Right lobe of liver (tissue), 4 donors: ENCODE measurements around the gene PTK6.

Source experiments
- CTCF ChIP-seq, 4 donors: fragments of 200-600 bp in 3 of 4; fragments of 450-650 bp in 1 of 4; IDR thresholded peaks; one replicate each; pipeline versions ENCODE4 v1.5.1 to v1.8.0; 2016 to 2022; ENCODE audit warnings: antibody characterized with exemption in 4 of 4, mild to moderate bottlenecking in 2 of 4
- POLR2A ChIP-seq: fragments of 450-650 bp; IDR thresholded peaks from one replicate; pipeline ENCODE4 v1.6.1; 2017; ENCODE audit warnings: antibody characterized with exemption, mild to moderate bottlenecking
- donor health status: DM: no; HTN: no; CAD: no.
- donor health status: DM: no; HTN: no; CAD: no.
- donor health status: DM: no; HTN: yes; CAD: no.

GRCh38 chr20:63551068-63551467 lies 13.9 kb upstream of the PTK6 start:
- TF ChIP-seq CTCF (IDR thresholded peaks at IDR 0.05) (no peak), POLR2A (no peak)
